K562 (cell line): ENCODE results near the gene ARHGEF10L. TPM values are rescaled to one million over a fixed set of nuclear protein-coding genes. Genes with fewer than 3 reads are reported as not detected.

Experiments
- ATAC-seq: fragments of 200-7000 bp; cut with Tn5 transposase; 3 replicates; pipeline ENCODE4 v1.9.1; 2020; ENCODE audit warnings: moderate library complexity
- BruUV-seq: library from RNA; stranded (reverse); fragments of 400-500 nt; replicated peaks from 2 replicates; lab custom pipeline; 2021; lab: Mats Ljungman, UMichigan
- CTCF ChIA-PET: fragments of 300-600 bp; formaldehyde crosslinking; extraction: SDS; loops from one replicate; lab custom pipeline; 2021; ENCODE audit warnings: low intra/inter-chr PET ratio; lab: Yijun Ruan, JAX
- POLR2A ChIA-PET: fragments of 300-600, 350-650 bp; sonication (Branson Sonifier 250); formaldehyde crosslinking; extraction: SDS; loops from one replicate; lab custom pipeline; 2021; ENCODE audit warnings: antibody characterized with exemption, inconsistent platforms; lab: Yijun Ruan, JAX
- DNase-seq, 4 experiments: peaks; one replicate each; pipeline versions ENCODE4 v3.0.0 to v3.0.0-alpha.2; 2011 to 2018; ENCODE audit warnings: low spot score in 3 of 4, mixed read lengths in 3 of 4; ENCODE audit errors: extremely low read depth in 1 of 4
- FAIRE-seq: peaks from 2 replicates; lab custom pipeline; 2011; peaks lifted over from hg19 to GRCh38; lab: Jason Lieb, UNC
- H2AFZ ChIP-seq: 2 replicates; pipeline ENCODE4 v1.6.0; 2011; ENCODE audit warnings: low read depth, low read length, control low read depth, inconsistent platforms
- H3K27ac ChIP-seq: fragments of 200-600 bp; 3 replicates; pipeline ENCODE4 v1.8.0; 2011; ENCODE audit warnings: low read depth, mild to moderate bottlenecking, control low read depth, inconsistent platforms, low read length, moderate library complexity, mixed read lengths; ENCODE audit errors: extremely low read depth
- H3K27me3 ChIP-seq, 2 experiments: fragments of 300-600 bp in 1 of 2; 2 replicates in 1 of 2; 3 replicates in 1 of 2; pipeline versions ENCODE4 v1.6.0 to v1.8.0; 2011; ENCODE audit warnings: inconsistent platforms in 2 of 2, low read length in 2 of 2, mild to moderate bottlenecking in 1 of 2, mixed read lengths in 1 of 2, moderate library complexity in 1 of 2; ENCODE audit not compliant: control insufficient read depth in 2 of 2, insufficient read depth in 2 of 2
- H3K36me3 ChIP-seq: fragments of 300-600 bp; 3 replicates; pipeline ENCODE4 v1.8.0; 2011; ENCODE audit warnings: mild to moderate bottlenecking, low read length, inconsistent platforms; ENCODE audit not compliant: control insufficient read depth, insufficient read depth
- H3K4me1 ChIP-seq, 2 experiments: fragments of 200-600 bp in 1 of 2; replicated peaks in 1 of 2; 2 replicates in 1 of 2; 3 replicates in 1 of 2; pipeline versions ENCODE4 v1.5.1 to v1.8.0; 2011; ENCODE audit warnings: inconsistent platforms in 2 of 2, low read length in 2 of 2, mild to moderate bottlenecking in 1 of 2, mixed read lengths in 1 of 2, moderate library complexity in 1 of 2; ENCODE audit not compliant: control insufficient read depth in 2 of 2, insufficient read depth in 2 of 2
- H3K4me2 ChIP-seq: 2 replicates; pipeline ENCODE4 v1.6.1; 2011; ENCODE audit warnings: low read length, control low read depth, inconsistent platforms, mixed read lengths; ENCODE audit not compliant: insufficient read depth
- H3K4me3 ChIP-seq: fragments of 200-600 bp; sonication (generic), shearing (Covaris generic); 2 replicates; pipeline ENCODE4 v1.5.1; 2016; ENCODE audit warnings: control low read depth, inconsistent platforms
- H3K79me2 ChIP-seq: fragments of 200-600 bp; 3 replicates; pipeline ENCODE4 v1.8.0; 2011; ENCODE audit warnings: low read length, inconsistent platforms; ENCODE audit not compliant: control insufficient read depth, insufficient read depth
- H3K9ac ChIP-seq, 2 experiments: 2 replicates each; pipeline versions ENCODE4 v1.6.0 to v1.6.1; 2011; ENCODE audit warnings: low read depth in 2 of 2, low read length in 2 of 2, control low read depth in 1 of 2, inconsistent platforms in 1 of 2, mild to moderate bottlenecking in 1 of 2, mixed read lengths in 1 of 2; ENCODE audit not compliant: insufficient read depth in 1 of 2
- H3K9me1 ChIP-seq: one replicate; pipeline ENCODE4 v1.6.0; 2011; ENCODE audit warnings: inconsistent platforms, mild to moderate bottlenecking, low read length, moderate library complexity; ENCODE audit not compliant: control insufficient read depth, insufficient read depth
- H3K9me3 ChIP-seq: replicated peaks from 2 replicates; pipeline ENCODE4 v1.5.1; 2011; ENCODE audit warnings: low read depth, low read length, inconsistent platforms; ENCODE audit not compliant: control insufficient read depth, insufficient read depth
- H4K20me1 ChIP-seq: replicated peaks from 2 replicates; pipeline ENCODE4 v1.6.1; 2011; ENCODE audit warnings: low read length, inconsistent platforms, mixed read lengths; ENCODE audit not compliant: control insufficient read depth, insufficient read depth
- ARNT ChIP-seq, 2 experiments: fragments of 450-650 bp; IDR thresholded peaks; 2 replicates each; pipeline ENCODE4 v1.6.1; 2016; ENCODE audit warnings: mild to moderate bottlenecking in 1 of 2
- POU5F1 ChIP-seq: fragments of 150-350 bp; IDR thresholded peaks from 2 replicates; pipeline ENCODE4 v1.6.1; 2014; ENCODE audit warnings: borderline replicate concordance, low read length, low read depth, mild to moderate bottlenecking; ENCODE audit not compliant: partially characterized antibody
- RUNX1 ChIP-seq: sonication (generic); IDR thresholded peaks from 2 replicates; pipeline ENCODE4 v1.6.1; 2016; ENCODE audit warnings: antibody characterized with exemption, low read depth
- SP1 ChIP-seq: sonication (generic); formaldehyde crosslinking; IDR thresholded peaks from 2 replicates; pipeline ENCODE4 v1.8.1; 2022; ENCODE audit warnings: mild to moderate bottlenecking, missing genetic modification reagents
- XRCC3 ChIP-seq: fragments of 450-650 bp; IDR thresholded peaks from 2 replicates; pipeline ENCODE4 v1.6.1; 2017; ENCODE audit warnings: mild to moderate bottlenecking, moderate library complexity
- ZBTB26 ChIP-seq: fragments of 450-650 bp; formaldehyde crosslinking; IDR thresholded peaks from 2 replicates; pipeline ENCODE4 v1.4.0; 2022; ENCODE audit warnings: missing genetic modification characterization
- ZNF140 ChIP-seq: fragments of 250-450 bp; sonication (Bioruptor Pico); IDR thresholded peaks from 2 replicates; pipeline ENCODE4 v1.8.0; 2021; ENCODE audit warnings: moderate library complexity, mild to moderate bottlenecking, inconsistent platforms
- ZNF212 ChIP-seq: fragments of 450-650 bp; formaldehyde crosslinking; IDR thresholded peaks from 2 replicates; pipeline ENCODE4 v1.4.0; 2020; ENCODE audit warnings: mild to moderate bottlenecking
- ZNF232 ChIP-seq: sonication (generic); formaldehyde crosslinking; IDR thresholded peaks from 2 replicates; pipeline ENCODE4 v1.8.0; 2022; ENCODE audit warnings: mild to moderate bottlenecking, missing genetic modification reagents
- ZNF449 ChIP-seq: fragments of 250-450 bp; sonication (Bioruptor Pico); IDR thresholded peaks from 2 replicates; pipeline ENCODE4 v1.8.0; 2022; ENCODE audit warnings: moderate library complexity, mild to moderate bottlenecking, inconsistent platforms
- ZNF609 ChIP-seq: sonication (generic); formaldehyde crosslinking; IDR thresholded peaks from 2 replicates; pipeline ENCODE4 v1.8.1; 2023; ENCODE audit warnings: missing genetic modification reagents, mild to moderate bottlenecking, borderline replicate concordance
- WGBS: fragments of 100-300 bp; shearing (Covaris generic); methylation state at CpG from one replicate; pipeline ENCODE4 v1.1.6; 2016; ENCODE audit warnings: low coverage, mixed read lengths; ENCODE audit not compliant: insufficient coverage; ENCODE audit errors: missing lambda C conversion rate; 5-methylcytosine and 5-hydroxymethylcytosine counted together
- in situ Hi-C: fragments of 300-500 bp; cut with MboI; formaldehyde crosslinking; loops from 4 replicates; pipeline ENCODE4 v1.15.0; 2018; ENCODE audit warnings: inconsistent platforms, mixed read lengths
- intact Hi-C: fragments of 100-400 bp; cut with micrococcal nuclease; formaldehyde crosslinking; loops from 2 replicates; pipeline ENCODE4 v1.14.2; 2022
- polyA plus RNA-seq, 8 experiments: library from polyadenylated mRNA; depleted of rRNA in 4 of 8; stranded (reverse) in 5 of 8; unstranded in 3 of 8; fragments of >200 nt; fragmentation: Nextera tagmentation in 2 of 8; fragmentation: Illumina TruSeq in 1 of 8; extraction: Ambion mirVana in 2 of 8; extraction: Trizol in 1 of 8; gene quantifications; 2 replicates each; pipeline versions ENCODE4 v1.2.1 to v1.2.3, GENCODE V29; 2011 to 2014; ENCODE audit warnings: inconsistent platforms in 1 of 8, missing spikeins in 1 of 8
- total RNA-seq, 7 experiments: library from RNA; depleted of rRNA in 6 of 7; stranded (reverse); fragments of >200 nt in 6 of 7; fragmentation: Illumina TruSeq in 2 of 7; extraction: Trizol in 2 of 7; gene quantifications; 2 replicates each; pipeline versions ENCODE4 v1.2.1 to v1.2.3, GENCODE V29; 2011 to 2021; ENCODE audit warnings: low replicate concordance in 1 of 7

The ARHGEF10L gene
- total and polyA plus RNA-seq, 9 of the 15 experiments (the other 6 are each of a cell fraction or from before 2014, with no cell fraction given), result 0.09 to 0.13 TPM; not detected in 7

DNA sequence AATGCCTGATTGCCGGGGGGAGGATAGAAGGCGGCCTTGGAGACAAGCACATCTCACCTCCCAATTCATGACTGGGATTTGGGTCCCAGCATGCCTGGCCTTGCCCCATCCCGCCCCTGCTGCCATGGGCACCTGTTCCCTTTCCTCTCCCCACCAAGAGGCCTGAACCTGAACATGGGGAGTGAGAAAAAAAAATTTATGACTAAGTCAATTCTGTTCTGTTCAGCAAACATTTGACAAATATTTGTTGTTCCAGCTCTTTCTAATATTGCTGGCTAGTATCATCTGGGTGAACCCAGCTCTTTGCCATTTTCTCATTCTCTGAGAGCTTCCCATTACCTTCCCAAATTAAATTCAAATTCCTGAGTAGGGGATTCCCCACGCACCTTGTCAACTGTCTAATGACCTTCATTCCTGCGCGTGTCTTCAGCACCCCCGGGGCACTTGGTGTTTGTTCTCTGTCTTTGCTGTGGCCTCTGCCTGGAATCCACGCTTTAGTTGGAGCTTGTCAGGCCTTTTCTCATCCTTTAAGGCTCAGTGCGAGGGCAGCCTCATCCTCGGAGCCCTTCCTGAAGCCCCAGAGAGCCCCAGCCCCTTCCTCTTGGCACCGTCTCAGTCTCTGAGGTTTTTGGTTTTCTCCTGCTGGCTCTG, 42.8 kb downstream of the ARHGEF10L start (continued):
- TF ChIP-seq RUNX1, result no peak
- TF ChIP-seq ZNF140 (CRISPR knock-in tag), result no peak
- TF ChIP-seq, all 486 proteins: peak for 0

- intact Hi-C loops (no loop called here), in situ Hi-C loops (no loop called here)
- ChIA-PET POLR2A (no interaction called here), CTCF (no interaction called here)
- TF ChIP-seq ZNF212 (CRISPR knock-in tag) (no peak), ZNF449 (CRISPR knock-in tag) (no peak), POU5F1 (no peak), XRCC3 (no peak), SP1 (CRISPR knock-in tag) (no peak), ARNT (IDR thresholded peaks at IDR 0.05) (no peak), ZNF232 (CRISPR knock-in tag) (no peak), ZNF609 (CRISPR knock-in tag) (no peak), ZBTB26 (CRISPR knock-in tag) (no peak)
- no TSS peak for BruUV-seq
- Histone ChIP-seq H3K27ac (no peak overlapping the region), H3K9ac (no peak overlapping the region), H3K36me3 (no peaks in the 10 kb centered on the region), H3K27me3 (peaks cover 25 to 72% of the 10 kb centered on the region in 2 experiments), H3K9me3 (no peaks in the 10 kb centered on the region), H3K79me2 (no peaks in the 10 kb centered on the region), H4K20me1 (peaks cover 21% of the 10 kb centered on the region), H3K4me3 (no peak overlapping the region), H3K9me1 (no peaks in the 10 kb centered on the region), H3K4me2 (no peak overlapping the region), H2AFZ (no peak overlapping the region), H3K4me1 (no peaks in the 10 kb centered on the region)
- FAIRE-seq, result no peak
- WGBS, result under 1% methylated on average over 10 of the region's 10 CpGs
- no peak for DNase-seq
- no peak for ATAC-seq
These were observed 45.0 kb downstream of the ARHGEF10L start for GRCh38 chr1:17584539-17584938.
